ENCODE measurements around the gene SEPTIN10. TPM values are rescaled to one million over a fixed set of nuclear protein-coding genes. Genes with fewer than 3 reads are reported as not detected.
"Not testable (repeated sequence)": the region's sequence is repeated elsewhere in the genome, so short reads cannot be mapped to it uniquely, and the experiment has no call there.

The SEPTIN10 gene
- total RNA-seq, 1 donor from 2014 or later: 75.2 TPM

DNA sequence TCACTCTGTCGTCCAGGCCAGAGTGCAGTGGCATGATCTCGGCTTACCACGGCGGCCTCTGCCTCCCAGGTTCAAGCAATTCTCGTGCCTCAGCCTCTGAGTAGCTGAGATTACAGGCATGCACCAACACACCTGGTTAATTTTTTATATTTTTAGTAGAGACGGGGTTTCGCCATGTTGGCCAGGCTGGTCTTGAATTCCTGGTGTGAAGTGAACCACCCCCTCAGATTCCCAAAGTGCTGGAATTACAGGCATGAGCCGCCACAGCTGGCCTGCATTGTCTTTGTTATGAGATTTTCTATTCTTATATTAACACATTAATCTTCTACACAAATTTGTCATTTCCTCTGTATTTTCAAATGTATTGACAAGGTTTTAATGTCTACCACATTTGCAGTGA, 75.2 kb downstream of the SEPTIN10 start:
- peaks cover 16% of the 10 kb centered on the region for H3K4me1 Mint-ChIP-seq (ENCODE audit: low read depth, unreplicated experiment)
- peaks cover 3% of the 10 kb centered on the region for H3K27me3 Mint-ChIP-seq (ENCODE audit: unreplicated experiment)
- TF ChIP-seq, protein P1, sequence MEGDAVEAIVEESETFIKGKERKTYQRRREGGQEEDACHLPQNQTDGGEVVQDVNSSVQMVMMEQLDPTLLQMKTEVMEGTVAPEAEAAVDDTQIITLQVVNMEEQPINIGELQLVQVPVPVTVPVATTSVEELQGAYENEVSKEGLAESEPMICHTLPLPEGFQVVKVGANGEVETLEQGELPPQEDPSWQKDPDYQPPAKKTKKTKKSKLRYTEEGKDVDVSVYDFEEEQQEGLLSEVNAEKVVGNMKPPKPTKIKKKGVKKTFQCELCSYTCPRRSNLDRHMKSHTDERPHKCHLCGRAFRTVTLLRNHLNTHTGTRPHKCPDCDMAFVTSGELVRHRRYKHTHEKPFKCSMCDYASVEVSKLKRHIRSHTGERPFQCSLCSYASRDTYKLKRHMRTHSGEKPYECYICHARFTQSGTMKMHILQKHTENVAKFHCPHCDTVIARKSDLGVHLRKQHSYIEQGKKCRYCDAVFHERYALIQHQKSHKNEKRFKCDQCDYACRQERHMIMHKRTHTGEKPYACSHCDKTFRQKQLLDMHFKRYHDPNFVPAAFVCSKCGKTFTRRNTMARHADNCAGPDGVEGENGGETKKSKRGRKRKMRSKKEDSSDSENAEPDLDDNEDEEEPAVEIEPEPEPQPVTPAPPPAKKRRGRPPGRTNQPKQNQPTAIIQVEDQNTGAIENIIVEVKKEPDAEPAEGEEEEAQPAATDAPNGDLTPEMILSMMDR (IDR thresholded peaks at IDR 0.05; ENCODE audit: partially characterized antibody, unreplicated experiment): no peak
- H3K36me3 Mint-ChIP-seq (ENCODE audit: unreplicated experiment): peaks cover 8% of the 10 kb centered on the region
- H3K4me3 Mint-ChIP-seq (ENCODE audit: unreplicated experiment): no peak overlapping the region
- H3K9me3 Mint-ChIP-seq (ENCODE audit: unreplicated experiment): peaks cover 11% of the 10 kb centered on the region
- no peak for DNase-seq
- no peak overlapping the region for H3K27ac Mint-ChIP-seq (ENCODE audit: unreplicated experiment)

DNA sequence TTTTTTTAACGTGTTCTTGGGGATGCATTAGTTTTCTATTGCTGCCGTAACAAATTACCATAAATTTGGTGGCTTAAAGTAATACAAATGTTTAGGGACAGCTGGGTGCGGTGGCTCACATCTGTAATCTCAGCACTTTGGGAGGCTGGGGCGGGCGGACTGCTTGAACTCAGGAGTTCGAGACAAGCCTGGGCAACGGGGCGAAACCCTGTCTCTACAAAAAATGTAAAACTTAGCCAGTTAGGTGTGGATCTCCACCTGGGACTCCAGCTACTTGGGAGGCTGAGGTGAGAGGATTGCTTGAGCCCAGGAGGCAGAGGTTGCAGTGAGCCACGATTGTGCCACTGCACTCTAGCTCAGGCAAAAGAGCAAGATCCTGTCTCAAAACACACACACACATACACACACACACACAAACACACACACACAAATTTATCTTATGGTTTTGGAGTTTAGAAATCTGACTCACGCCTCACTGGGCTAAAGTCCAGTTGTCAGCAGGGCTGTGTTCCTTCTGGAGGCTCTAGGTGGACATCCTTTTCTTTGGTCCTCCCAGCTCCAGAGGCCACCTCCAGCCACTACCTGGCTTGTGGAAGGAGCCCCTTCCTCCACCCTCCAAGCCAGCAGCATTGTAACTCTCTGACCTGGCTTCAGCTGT, 76.1 kb downstream of the SEPTIN10 start:
- Mint-ChIP-seq H3K36me3 (ENCODE audit: unreplicated experiment) (peaks cover 8% of the 10 kb centered on the region), H3K27me3 (ENCODE audit: unreplicated experiment) (peaks cover 3% of the 10 kb centered on the region), H3K4me1 (ENCODE audit: low read depth, unreplicated experiment) (peaks cover 18% of the 10 kb centered on the region), H3K27ac (ENCODE audit: unreplicated experiment) (no peak overlapping the region), H3K9me3 (ENCODE audit: unreplicated experiment) (peaks cover 11% of the 10 kb centered on the region), H3K4me3 (ENCODE audit: unreplicated experiment) (no peak overlapping the region)
- no peak for DNase-seq
- TF ChIP-seq, protein P1 (IDR thresholded peaks at IDR 0.05; ENCODE audit: partially characterized antibody, unreplicated experiment): no peak

- Mint-ChIP-seq H3K4me1 (ENCODE audit: low read depth, unreplicated experiment) (peaks cover 12% of the 10 kb centered on the region), H3K9me3 (ENCODE audit: unreplicated experiment) (peaks cover 11% of the 10 kb centered on the region)
- not testable (repeated sequence) for H3K27me3 Mint-ChIP-seq (ENCODE audit: unreplicated experiment); DNase-seq; H3K4me3 Mint-ChIP-seq (ENCODE audit: unreplicated experiment); H3K36me3 Mint-ChIP-seq (ENCODE audit: unreplicated experiment); H3K27ac Mint-ChIP-seq (ENCODE audit: unreplicated experiment)
Measured at GRCh38 chr2:109536556-109536955, 77.2 kb downstream of the SEPTIN10 start.

GRCh38 chr2:109535217-109535946, 78.4 kb downstream of the SEPTIN10 start:
- Mint-ChIP-seq H3K4me3 (ENCODE audit: unreplicated experiment) (no peak overlapping the region), H3K27me3 (ENCODE audit: unreplicated experiment) (no peaks in the 10 kb centered on the region), H3K9me3 (ENCODE audit: unreplicated experiment) (peaks cover 10% of the 10 kb centered on the region), H3K36me3 (ENCODE audit: unreplicated experiment) (peaks cover 8% of the 10 kb centered on the region), H3K27ac (ENCODE audit: unreplicated experiment) (peak overlapping the region; percentile 33), H3K4me1 (ENCODE audit: low read depth, unreplicated experiment) (peaks cover 18% of the 10 kb centered on the region)
- DNase-seq: no peak
- TF ChIP-seq, protein P1 (IDR thresholded peaks at IDR 0.05; ENCODE audit: partially characterized antibody, unreplicated experiment): no peak

GRCh38 chr2:109533823-109534222, 79.9 kb downstream of the SEPTIN10 start:
- TF ChIP-seq, protein P1 (IDR thresholded peaks at IDR 0.05; ENCODE audit: partially characterized antibody, unreplicated experiment): no peak
- Mint-ChIP-seq H3K27me3 (ENCODE audit: unreplicated experiment) (peaks cover 3% of the 10 kb centered on the region), H3K4me1 (ENCODE audit: low read depth, unreplicated experiment) (peaks cover 30% of the 10 kb centered on the region), H3K9me3 (ENCODE audit: unreplicated experiment) (peaks cover 16% of the 10 kb centered on the region), H3K36me3 (ENCODE audit: unreplicated experiment) (peaks cover 8% of the 10 kb centered on the region), H3K27ac (ENCODE audit: unreplicated experiment) (peak overlapping the region; percentile 80), H3K4me3 (ENCODE audit: unreplicated experiment) (no peak overlapping the region)
- no peak for DNase-seq

Data from glutamatergic neuron (in vitro differentiated cells).